ENCODE measurements around the gene AK6. TPM values are rescaled to one million over a fixed set of nuclear protein-coding genes. Genes with fewer than 3 reads are reported as not detected.

Gene AK6
- total RNA-seq, 2 experiments from 2014 or later, result 63.2 to 93.8 TPM

- DNase-seq, result no peak
- ChIA-PET CTCF (no interaction called here), POLR2A (no interaction called here)
- Mint-ChIP-seq H3K27ac (no peak overlapping the region), H3K4me3 (no peak overlapping the region), H3K27me3 (no peaks in the 10 kb centered on the region), H3K4me1 (peaks cover 12% of the 10 kb centered on the region), H3K36me3 (ENCODE audit: low read depth) (peaks cover 55% of the 10 kb centered on the region), H3K9me3 (ENCODE audit: low read depth) (no peaks in the 10 kb centered on the region)
- no peak for ATAC-seq
- intact Hi-C loops (cut with DNase I, micrococcal nuclease), result no loop called here
Measured at GRCh38 chr5:69309380-69309779, 59.9 kb downstream of the AK6 start.

GRCh38 chr5:69308046-69308553 is 61.2 kb downstream of the AK6 start:
- intact Hi-C loops (cut with DNase I, micrococcal nuclease), result no loop called here
- Mint-ChIP-seq H3K27me3 (no peaks in the 10 kb centered on the region), H3K9me3 (ENCODE audit: low read depth) (no peaks in the 10 kb centered on the region), H3K4me1 (peaks cover 12% of the 10 kb centered on the region), H3K27ac (peak overlapping the region; percentile 58), H3K36me3 (ENCODE audit: low read depth) (peaks cover 53% of the 10 kb centered on the region), H3K4me3 (no peak overlapping the region)
- CTCF ChIA-PET, result interaction anchor here (0.6 kb wide), 1 partner anchor 38 kb away, joined by 3 read pairs; no protein-coding TSS in a partner anchor
- DNase-seq (peak; percentile 8), ATAC-seq (peak; percentile 53)
- POLR2A ChIA-PET, result no interaction called here

DNA sequence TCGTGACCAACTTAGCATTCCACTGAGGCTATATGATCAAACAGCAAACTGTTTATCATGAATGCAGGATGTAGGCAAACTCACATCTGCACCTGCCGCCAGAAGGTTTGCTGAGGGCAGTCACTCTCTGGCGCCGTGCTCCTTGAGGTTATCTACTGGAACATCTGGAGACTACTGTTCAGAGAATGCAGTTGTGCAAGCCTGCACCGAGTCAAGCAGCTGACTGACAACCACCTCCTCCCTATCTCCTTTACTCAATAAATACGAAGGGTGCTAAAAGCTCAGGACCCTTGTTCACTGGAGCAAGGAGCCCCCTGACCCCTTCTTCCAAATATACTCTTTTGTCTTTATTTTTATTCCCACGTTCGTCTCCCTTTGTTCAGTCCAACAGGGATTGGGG is 63.8 kb downstream of the AK6 start:
- POLR2A ChIA-PET, result no interaction called here
- DNase-seq, result no peak
- Mint-ChIP-seq H3K4me3 (no peak overlapping the region), H3K36me3 (ENCODE audit: low read depth) (peaks cover 44% of the 10 kb centered on the region), H3K27me3 (no peaks in the 10 kb centered on the region), H3K9me3 (ENCODE audit: low read depth) (no peaks in the 10 kb centered on the region), H3K27ac (no peak overlapping the region), H3K4me1 (peaks cover 12% of the 10 kb centered on the region)
- CTCF ChIA-PET, result no interaction called here
- no peak for ATAC-seq
- intact Hi-C loops (cut with DNase I, micrococcal nuclease), result loop anchor here in 1 of 2 experiments (2.0 kb wide), 1 partner anchor 15 kb away; no protein-coding TSS in a partner anchor

Other genes with a start within 250 kb of the AK6 start
- 100 to 1,000 TPM; 163 to 205 TPM for gene CCNB1, start 202.4 kb downstream of the AK6 start, total RNA-seq
- 10 to 100 TPM; 96.0 to 98.3 TPM for gene CENPH, start 179.9 kb downstream of the AK6 start, total RNA-seq
- 10 to 100 TPM; 47.0 to 47.8 TPM for gene CDK7, start 134.6 kb downstream of the AK6 start, total RNA-seq
- 10 to 100 TPM; 10.2 to 14.0 TPM for gene CCDC125, start 36.7 kb downstream of the AK6 start, total RNA-seq
- 10 to 100 TPM; 67.5 to 73.8 TPM for gene TAF9, start within 50 bp of the AK6 start, total RNA-seq
- gene RAD17, start 298 bp upstream of the AK6 start, total RNA-seq, result 10 to 100 TPM; 27.7 to 31.3 TPM
- under 1 TPM; 0.30 to 0.58 TPM for gene MARVELD2, start 45.6 kb upstream of the AK6 start, total RNA-seq
- gene OCLN, start 123.3 kb upstream of the AK6 start, total RNA-seq, result 1 to 10 TPM in 1 of 2 experiments, under 1 TPM in 1; 0.57 to 2.1 TPM
- gene GTF2H2C, start 190.7 kb upstream of the AK6 start, total RNA-seq, result 10 to 100 TPM; 42.2 to 48.5 TPM

Data from activated CD4-positive, alpha-beta T cell treated with anti-CD3 and anti-CD28 coated beads for 36 hours (primary cell).